ENCODE measurements around the gene DBT. TPM values are rescaled to one million over a fixed set of nuclear protein-coding genes. Genes with fewer than 3 reads are reported as not detected.

DBT gene
- total RNA-seq, 4 donors from 2014 or later, result 1.8 to 7.6 (median 4.9) TPM

DNA sequence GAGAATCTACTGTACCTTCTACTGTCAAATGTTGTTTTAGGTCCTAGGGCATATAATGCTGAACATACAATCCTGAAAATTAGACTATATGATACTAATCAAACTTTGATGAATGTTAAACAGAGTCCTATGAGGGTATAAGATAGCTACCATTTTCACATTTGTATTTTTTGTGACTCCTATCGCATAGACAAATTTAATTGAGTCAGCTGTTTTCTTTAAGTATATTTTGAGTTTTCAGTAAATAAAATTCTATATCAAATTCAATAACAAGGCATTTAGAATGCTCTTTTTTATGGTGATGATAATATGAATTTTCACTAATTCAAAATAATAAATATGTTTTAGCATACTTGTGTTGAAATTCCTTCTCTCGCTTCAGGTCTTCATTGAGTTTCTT is 81.6 kb downstream of the DBT start:
- no peaks in the 10 kb centered on the region for H3K27me3 ChIP-seq
- DNase-seq, result no peak
- H3K27ac ChIP-seq, result no peak overlapping the region
- TF ChIP-seq POLR2AphosphoS5 (IDR thresholded peaks at IDR 0.05) (no peak), POLR2A (IDR thresholded peaks at IDR 0.05) (no peak), EP300 (IDR thresholded peaks at IDR 0.05; ENCODE audit: low read depth) (no peak)
- TF ChIP-seq, protein P1, sequence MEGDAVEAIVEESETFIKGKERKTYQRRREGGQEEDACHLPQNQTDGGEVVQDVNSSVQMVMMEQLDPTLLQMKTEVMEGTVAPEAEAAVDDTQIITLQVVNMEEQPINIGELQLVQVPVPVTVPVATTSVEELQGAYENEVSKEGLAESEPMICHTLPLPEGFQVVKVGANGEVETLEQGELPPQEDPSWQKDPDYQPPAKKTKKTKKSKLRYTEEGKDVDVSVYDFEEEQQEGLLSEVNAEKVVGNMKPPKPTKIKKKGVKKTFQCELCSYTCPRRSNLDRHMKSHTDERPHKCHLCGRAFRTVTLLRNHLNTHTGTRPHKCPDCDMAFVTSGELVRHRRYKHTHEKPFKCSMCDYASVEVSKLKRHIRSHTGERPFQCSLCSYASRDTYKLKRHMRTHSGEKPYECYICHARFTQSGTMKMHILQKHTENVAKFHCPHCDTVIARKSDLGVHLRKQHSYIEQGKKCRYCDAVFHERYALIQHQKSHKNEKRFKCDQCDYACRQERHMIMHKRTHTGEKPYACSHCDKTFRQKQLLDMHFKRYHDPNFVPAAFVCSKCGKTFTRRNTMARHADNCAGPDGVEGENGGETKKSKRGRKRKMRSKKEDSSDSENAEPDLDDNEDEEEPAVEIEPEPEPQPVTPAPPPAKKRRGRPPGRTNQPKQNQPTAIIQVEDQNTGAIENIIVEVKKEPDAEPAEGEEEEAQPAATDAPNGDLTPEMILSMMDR (IDR thresholded peaks at IDR 0.05), result no peak
- in situ Hi-C loops (cut with MboI; ENCODE audit: low pct_ligation_motif_present in 1 of 4, low pct_unique_long_range_greater_than_20kb in 1 of 4, low sequenced_read_pairs in 3 of 4), result no loop called here
- H3K4me3 ChIP-seq, result no peak overlapping the region
- intact Hi-C loops (cut with DNase I; ENCODE audit: low total_unique reads), result no loop called here
- H3K4me1 ChIP-seq, result no peaks in the 10 kb centered on the region
- no peaks in the 10 kb centered on the region for H3K9me3 ChIP-seq
- 95 to 100% methylated on average over 2 of the region's 2 CpGs for WGBS, 2 donors (ENCODE audit: low coverage in 1 of 2)
- no peaks in the 10 kb centered on the region for H3K36me3 ChIP-seq

DNA sequence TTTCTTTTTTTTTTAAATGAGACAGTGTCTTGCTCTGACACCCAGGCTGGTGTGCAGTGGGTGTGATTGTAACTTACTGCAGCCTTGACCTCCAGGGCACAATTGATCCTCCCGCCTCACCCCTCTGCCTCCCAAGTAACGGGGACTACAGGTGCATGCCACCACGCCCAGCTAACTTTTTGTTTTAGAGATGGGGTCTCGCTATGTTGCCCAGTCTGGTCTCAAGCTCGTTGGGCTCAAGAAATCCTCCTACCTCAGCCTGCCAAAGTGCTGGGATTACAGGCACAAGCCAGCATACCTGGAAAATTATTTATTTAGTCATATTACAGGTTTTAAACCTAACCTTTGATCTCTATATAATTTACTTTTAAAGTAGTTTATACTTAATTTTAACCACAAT is 84.9 kb downstream of the DBT start:
- TF ChIP-seq POLR2A (IDR thresholded peaks at IDR 0.05) (no peak), EP300 (IDR thresholded peaks at IDR 0.05; ENCODE audit: low read depth) (no peak), POLR2AphosphoS5 (IDR thresholded peaks at IDR 0.05) (no peak)
- TF ChIP-seq, protein P1 (IDR thresholded peaks at IDR 0.05), result no peak
- WGBS, 2 donors (ENCODE audit: low coverage in 1 of 2), result 76 to 83% methylated on average over 3 to 5 of the region's 5 CpGs
- no peaks in the 10 kb centered on the region for H3K9me3 ChIP-seq
- no peak overlapping the region for H3K27ac ChIP-seq
- intact Hi-C loops (cut with DNase I; ENCODE audit: low total_unique reads) (no loop called here), in situ Hi-C loops (cut with MboI; ENCODE audit: low pct_ligation_motif_present in 1 of 4, low pct_unique_long_range_greater_than_20kb in 1 of 4, low sequenced_read_pairs in 3 of 4) (no loop called here)
- no peak for DNase-seq
- H3K36me3 ChIP-seq, result no peaks in the 10 kb centered on the region
- H3K4me1 ChIP-seq, result no peaks in the 10 kb centered on the region
- no peaks in the 10 kb centered on the region for H3K27me3 ChIP-seq
- H3K4me3 ChIP-seq, result no peak overlapping the region

DNA sequence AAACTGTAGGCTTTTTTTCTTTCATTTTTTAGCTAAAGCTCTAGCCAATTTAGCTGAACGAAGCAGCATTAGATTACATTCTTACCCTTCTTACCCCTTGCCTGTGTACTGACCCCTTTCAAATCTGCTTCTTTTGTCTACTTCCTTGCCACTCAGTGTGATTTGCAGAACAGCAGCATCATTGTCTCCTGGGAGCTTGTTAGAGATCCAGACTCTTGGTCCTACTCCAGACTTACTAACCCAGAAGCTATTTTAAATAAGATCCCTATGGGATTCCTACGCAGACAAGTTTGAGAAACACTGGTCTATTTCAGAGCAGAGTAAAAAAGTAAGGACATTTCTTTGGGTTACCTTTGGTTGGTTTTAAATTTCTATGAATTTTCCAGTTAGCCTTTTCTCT is 85.4 kb downstream of the DBT start:
- H3K36me3 ChIP-seq, result no peaks in the 10 kb centered on the region
- in situ Hi-C loops (cut with MboI; ENCODE audit: low pct_ligation_motif_present in 1 of 4, low pct_unique_long_range_greater_than_20kb in 1 of 4, low sequenced_read_pairs in 3 of 4), result no loop called here
- H3K27ac ChIP-seq, result no peak overlapping the region
- no peaks in the 10 kb centered on the region for H3K4me1 ChIP-seq
- no peaks in the 10 kb centered on the region for H3K9me3 ChIP-seq
- DNase-seq, result no peak
- intact Hi-C loops (cut with DNase I; ENCODE audit: low total_unique reads), result no loop called here
- WGBS, 2 donors (ENCODE audit: low coverage in 1 of 2), result 66 to 70% methylated on average over 2 of the region's 2 CpGs
- H3K27me3 ChIP-seq, result no peaks in the 10 kb centered on the region
- no peak overlapping the region for H3K4me3 ChIP-seq
- TF ChIP-seq POLR2AphosphoS5 (IDR thresholded peaks at IDR 0.05), result no peak
- TF ChIP-seq, protein P1 (IDR thresholded peaks at IDR 0.05), result no peak

DNA sequence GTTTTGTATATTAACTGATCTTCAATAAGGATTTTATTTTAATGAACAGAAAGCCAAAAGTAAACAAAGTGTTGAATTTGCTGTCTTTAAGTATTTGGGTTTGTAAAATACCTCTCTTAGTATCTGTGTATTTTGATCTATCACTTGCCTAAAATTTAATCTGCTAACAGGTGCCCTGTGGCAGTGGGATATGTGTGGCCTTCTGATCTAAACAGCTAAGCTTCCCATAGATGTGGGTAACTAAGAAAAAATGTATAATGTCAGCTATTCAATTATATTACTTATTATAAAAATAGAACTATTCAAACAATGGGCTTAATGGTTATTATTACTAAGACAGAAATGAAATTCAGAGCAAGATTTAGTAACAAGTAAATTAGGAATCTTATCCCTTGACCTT is 86.8 kb downstream of the DBT start:
- intact Hi-C loops (cut with DNase I; ENCODE audit: low total_unique reads) (no loop called here), in situ Hi-C loops (cut with MboI; ENCODE audit: low pct_ligation_motif_present in 1 of 4, low pct_unique_long_range_greater_than_20kb in 1 of 4, low sequenced_read_pairs in 3 of 4) (no loop called here)
- no peak for TF ChIP-seq POLR2A (IDR thresholded peaks at IDR 0.05)
- no peak for TF ChIP-seq POLR2AphosphoS5 (IDR thresholded peaks at IDR 0.05)
- TF ChIP-seq, protein P1 (IDR thresholded peaks at IDR 0.05), result no peak
- no peak for TF ChIP-seq EP300 (IDR thresholded peaks at IDR 0.05; ENCODE audit: low read depth)

More for the DNA sequence above, 86.8 kb downstream of the DBT start:
- Histone ChIP-seq H3K36me3 (no peaks in the 10 kb centered on the region), H3K9me3 (no peaks in the 10 kb centered on the region), H3K4me1 (no peaks in the 10 kb centered on the region), H3K4me3 (no peak overlapping the region), H3K27me3 (no peaks in the 10 kb centered on the region), H3K27ac (no peak overlapping the region)
- no peak for DNase-seq
